C1 segment of cervical spinal cord (tissue), 14 donors: ENCODE data around the gene SMC6.

Source experiments
- DNase-seq, 14 donors: peaks; one replicate each; lab custom pipeline; 2025; lab: John Stamatoyannopoulos, UW

SMC6 gene

DNA sequence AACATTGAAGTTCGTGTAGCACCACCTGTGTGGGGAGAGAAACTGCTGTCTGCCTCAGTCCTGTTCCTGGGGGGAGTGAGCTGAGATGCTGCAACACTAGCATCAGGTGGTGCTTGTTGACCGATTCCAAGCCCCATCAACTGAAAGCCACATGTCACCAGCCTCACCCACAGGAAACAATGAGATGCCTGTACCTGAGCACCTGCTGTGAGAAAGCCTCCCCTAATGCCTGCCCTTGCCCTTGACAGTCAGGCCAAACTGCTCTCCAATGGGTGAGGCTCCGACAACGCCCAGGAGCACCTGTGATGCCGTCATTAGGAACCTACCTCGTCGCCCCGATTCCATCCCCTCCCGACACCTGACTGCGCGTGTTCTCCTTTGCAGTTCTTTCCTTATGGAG lies 104.6 kb downstream of the SMC6 start:
- no peak for DNase-seq

GRCh38 chr2:17648581-17648980 lies 105.0 kb downstream of the SMC6 start:
- DNase-seq: peak in 1 of 14 donors; percentile 24

GRCh38 chr2:17646838-17647701 lies 106.5 kb downstream of the SMC6 start:
- DNase-seq: peak in 1 of 14 donors; percentile 27

GRCh38 chr2:17646081-17646554 lies 107.5 kb downstream of the SMC6 start:
- DNase-seq: peak in 3 of 14 donors; percentile 9 to 68 (median 13)

DNA sequence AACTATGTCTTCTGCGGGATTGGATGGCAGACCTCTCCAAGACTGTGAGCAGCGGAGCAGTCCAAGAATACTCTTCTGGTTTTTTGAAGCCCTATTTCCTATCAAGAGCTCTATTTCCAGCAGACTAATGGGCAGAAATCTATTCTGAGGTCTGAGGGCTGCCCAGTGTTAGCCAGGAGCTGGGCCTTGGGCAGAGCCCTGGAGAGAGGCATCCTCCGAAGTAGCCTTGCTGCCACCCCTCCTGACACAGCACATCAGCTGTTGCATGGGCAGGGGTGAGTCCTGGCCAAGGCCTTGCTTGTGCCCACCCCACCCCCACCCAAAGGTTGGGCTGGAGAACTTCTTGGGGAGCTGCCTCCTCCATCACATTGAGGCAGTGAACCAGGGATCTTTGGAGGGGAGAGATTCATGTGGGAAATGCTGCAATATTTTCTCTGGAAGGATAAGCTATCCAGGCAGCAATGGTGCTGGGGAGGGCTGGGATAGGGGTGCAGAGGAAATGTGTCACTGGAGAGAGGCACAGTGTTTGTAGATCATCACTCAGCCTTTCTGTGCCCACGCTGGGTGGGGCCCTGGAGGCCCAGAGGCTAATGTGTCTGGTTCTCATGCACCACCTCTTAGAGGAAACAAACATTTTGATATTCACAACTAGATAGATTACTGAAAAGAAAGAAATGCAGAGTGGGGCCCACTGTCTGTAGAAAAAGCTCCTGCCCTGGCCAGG lies 108.5 kb downstream of the SMC6 start:
- no peak for DNase-seq

GRCh38 chr2:17643031-17643615 lies 110.5 kb downstream of the SMC6 start:
- DNase-seq: no peak

DNA sequence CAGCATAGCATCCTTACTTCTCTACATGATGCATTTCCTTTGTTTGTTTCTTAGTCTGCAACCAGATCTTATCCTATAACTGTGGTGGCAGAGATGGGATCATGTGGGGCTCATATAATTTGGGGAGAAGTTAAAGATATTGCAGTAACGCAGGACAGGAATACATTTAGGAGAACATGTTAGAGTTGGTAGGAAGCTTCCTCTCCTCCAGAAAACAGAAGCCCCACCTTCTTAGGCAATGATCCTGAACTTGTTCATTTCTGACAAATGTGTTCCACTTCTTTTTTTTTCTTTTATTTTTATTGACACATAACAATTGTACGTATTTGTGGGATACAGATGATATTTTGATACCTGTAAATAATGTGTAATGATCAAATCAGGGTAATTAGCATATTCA lies 113.2 kb downstream of the SMC6 start:
- no peak for DNase-seq

DNA sequence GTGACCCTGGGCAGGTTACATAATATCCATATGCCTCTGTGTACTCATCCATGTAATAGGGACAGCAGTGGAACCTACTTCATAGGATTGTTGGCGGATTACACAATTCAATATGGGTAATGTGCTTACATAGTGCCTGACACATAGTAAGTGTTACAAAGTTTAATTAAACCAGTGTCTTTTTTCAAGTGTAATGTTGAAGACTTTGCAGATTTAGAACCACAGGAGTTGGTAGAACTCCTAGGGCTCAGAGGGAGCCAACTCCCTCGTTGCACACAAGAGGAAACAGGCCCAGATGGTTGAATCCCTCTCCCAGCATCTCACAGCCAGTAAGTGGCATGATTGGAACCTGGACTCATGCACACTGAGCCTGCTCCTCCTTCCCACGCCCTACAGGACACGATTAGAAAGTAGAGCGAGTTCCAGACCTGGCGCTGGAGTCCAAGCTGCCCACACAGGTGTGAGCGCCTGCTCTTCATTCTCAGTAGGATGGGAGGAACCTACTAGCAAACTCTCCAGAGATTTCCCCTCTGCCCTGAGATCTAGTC lies 115.3 kb downstream of the SMC6 start:
- peak in 1 of 14 donors; percentile 38 for DNase-seq

DNA sequence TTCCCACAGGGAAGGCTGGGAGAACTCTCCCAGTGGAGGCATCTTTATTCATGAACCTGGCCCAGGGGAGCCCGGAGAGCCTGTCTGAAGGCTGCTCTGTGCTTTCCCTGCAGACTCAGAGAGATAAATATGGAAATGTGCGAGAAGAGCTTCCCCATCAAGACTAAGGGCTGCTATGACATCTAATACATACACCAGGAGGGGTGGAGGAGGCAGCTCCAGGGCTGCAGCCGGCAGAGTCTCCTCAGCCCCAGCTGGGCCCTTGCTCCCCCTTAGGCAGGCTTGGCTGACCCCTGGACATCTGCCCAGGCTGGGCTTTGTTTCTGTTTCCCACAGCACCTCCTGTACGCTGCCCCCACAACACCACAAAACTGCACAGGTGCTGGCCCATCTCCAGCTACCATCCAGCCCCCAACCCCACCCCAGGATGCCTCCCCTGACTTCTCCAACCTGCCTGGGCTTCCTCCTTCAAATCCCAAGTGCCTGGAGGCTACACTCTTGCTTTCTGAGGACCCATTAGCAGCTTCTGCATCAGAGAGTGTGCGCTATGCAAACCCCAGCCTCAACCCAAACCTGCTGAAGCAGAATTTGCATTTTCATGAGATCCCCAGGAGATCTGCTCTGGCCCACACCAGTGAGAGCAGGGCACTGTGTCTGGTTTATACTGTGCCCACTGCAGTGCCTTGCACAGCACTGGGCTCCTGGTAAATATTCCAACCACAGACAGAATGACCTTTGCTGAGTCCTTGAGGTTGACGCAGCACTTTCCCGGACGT lies 116.3 kb downstream of the SMC6 start:
- no peak for DNase-seq

- no peak for DNase-seq
Observed at GRCh38 chr2:17636257-17636656, 117.4 kb downstream of the SMC6 start.

DNA sequence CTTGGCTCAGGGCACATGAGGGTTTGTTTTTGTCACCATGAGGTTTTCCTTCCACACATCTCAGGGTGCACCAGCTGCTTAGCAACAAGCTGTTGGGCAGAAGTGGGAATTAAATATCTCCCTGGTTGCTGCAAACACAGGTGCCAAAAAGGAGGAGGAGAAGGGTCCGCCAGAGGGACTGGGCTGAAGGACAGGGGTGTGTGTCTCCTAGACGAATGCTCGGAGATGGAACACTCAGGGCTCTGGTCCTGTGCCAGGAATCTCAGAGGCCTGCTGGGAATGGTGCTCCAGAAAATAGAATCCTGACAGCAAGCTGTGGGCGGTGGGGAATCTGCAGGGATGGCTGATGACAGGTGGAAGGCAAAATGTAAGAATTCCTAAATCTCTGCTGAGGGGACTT lies 118.6 kb downstream of the SMC6 start:
- peak in 1 of 14 donors; percentile 65 for DNase-seq

- no peak for DNase-seq
Observed at GRCh38 chr2:17630089-17630488, 123.5 kb downstream of the SMC6 start.

- DNase-seq: peak in 1 of 14 donors; percentile 31
Observed at GRCh38 chr2:17628349-17629261, 125.0 kb downstream of the SMC6 start.

DNA sequence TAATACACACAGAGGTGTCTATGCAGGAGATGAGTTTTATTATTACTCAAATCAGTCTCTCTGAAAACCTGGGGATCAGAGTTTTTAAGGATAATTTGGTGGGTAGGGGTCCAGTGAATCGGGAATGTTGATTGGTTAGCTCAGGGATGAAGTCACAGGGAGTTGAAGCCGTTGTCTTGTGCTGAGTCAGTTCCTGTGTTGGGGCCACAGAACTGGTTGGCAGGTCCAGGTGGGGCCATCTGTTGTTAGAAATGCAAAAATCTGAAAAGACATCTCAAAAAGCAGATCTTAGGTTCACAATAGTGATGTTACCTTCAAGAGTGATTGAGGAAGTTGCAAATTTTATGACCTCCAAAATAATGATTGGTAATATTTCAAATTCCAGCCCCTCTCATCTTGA lies 126.2 kb downstream of the SMC6 start:
- DNase-seq: no peak

DNA sequence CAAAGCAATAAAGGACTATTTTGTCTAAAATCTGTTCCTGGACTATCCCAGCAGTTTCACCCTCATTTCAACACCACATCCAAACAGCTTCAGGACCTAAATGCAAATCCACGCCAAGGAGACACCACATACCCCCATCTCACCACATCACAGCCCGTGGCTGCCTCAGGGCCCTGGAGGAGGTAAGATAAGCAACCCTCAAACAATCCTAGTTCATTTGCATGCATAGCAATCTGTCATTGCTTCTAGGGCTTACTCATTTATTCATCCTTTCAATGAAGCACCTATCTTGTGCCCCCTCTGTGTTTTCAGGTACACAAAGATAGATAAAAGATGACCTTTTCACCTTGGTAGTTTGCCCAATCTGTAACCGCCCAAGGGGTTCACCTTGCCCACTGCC lies 126.6 kb downstream of the SMC6 start:
- no peak for DNase-seq

DNA sequence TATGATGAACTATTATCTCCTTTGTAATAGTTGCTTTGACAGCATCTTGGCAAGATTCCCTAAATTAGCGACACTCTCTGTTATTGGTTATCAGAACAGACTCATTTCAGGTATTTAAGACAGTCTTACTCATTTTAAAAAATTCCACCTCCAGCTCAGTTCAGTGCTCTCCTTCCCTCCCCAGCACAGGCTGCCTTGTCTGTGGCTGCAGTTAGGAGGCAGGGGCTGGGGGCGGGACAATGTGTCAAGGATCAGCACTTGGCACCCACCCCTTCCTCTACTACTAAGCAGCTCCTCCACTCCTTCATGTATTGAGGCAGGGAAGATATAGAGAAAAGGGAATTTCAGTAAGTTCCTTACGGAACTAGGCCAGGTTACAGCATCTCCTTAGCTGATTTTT lies 128.2 kb downstream of the SMC6 start:
- DNase-seq: no peak

DNA sequence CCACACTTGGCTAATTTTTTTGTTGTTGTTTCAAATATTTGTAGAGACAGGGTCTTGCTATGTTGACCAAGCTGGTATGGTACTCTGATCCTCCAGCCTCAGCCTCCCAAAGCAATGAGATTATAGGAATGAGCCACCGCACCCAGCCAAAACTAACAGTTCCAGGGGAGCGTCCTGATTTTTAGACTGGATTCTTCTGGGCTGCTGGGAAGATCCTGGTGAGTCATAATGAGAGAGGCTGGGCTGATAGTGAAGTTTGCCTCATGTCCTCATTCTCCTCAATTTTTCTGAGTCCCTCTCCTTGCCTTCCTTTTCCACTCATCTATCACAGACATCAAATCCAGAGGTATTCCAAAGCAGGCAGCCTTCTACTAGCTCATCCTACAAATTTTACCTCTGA lies 131.8 kb downstream of the SMC6 start:
- no peak for DNase-seq

DNA sequence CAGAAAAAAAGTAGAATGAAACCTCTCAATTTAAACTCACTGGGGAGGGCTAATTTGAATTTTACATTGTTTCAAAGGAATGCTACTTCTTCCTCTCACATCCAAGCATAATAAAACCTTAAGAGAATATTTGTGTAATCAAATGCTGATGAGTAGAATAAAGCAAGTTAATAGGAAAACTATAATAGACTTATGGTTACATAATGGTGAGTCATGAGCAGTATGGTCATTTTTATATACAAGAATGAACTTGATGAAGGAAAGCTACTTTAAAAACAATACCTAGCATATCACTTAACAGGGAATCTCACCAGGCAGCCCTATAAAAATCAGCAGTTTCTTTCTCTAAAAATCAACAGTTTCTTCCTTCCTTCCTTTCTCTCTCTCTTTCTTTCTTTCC lies 132.8 kb downstream of the SMC6 start:
- no peak for DNase-seq

GRCh38 chr2:17620280-17620679 lies 133.3 kb downstream of the SMC6 start:
- DNase-seq: peak in 2 of 14 donors; percentile 6 to 89

- no peak for DNase-seq
Observed at GRCh38 chr2:17617955-17618354, 135.7 kb downstream of the SMC6 start.
